CD4-positive, CD25-positive, alpha-beta regulatory T cell (primary cell): ENCODE results near the gene FAM227B. TPM values are rescaled to one million over a fixed set of nuclear protein-coding genes. Genes with fewer than 3 reads are reported as not detected.
"Not testable (repeated sequence)": the region's sequence is repeated elsewhere in the genome, so short reads cannot be mapped to it uniquely, and the experiment has no call there.

ENCODE experiments used
- ATAC-seq, 2 donors: fragments of 150-1000 bp; cut with Tn5 transposase; one replicate each; pipeline ENCODE4 v1.10.0; 2021; ENCODE audit warnings: low read depth in 2 of 2, moderate number of reproducible peaks in 2 of 2, moderate library complexity in 1 of 2
- DNase-seq, 3 donors: peaks; one replicate each; pipeline versions ENCODE4 v3.0.0 to v3.0.0-alpha.2; 2012 to 2022; ENCODE audit warnings: mixed read lengths in 1 of 3
- H3K27ac ChIP-seq: one replicate; pipeline ENCODE4 v1.7.0; 2013; ENCODE audit warnings: mild to moderate bottlenecking, low read length; ENCODE audit not compliant: insufficient read depth, poor library complexity, severe bottlenecking
- H3K27me3 ChIP-seq: one replicate; pipeline ENCODE4 v1.7.0; 2013; ENCODE audit warnings: low read length; ENCODE audit not compliant: control insufficient read depth, insufficient read depth
- H3K36me3 ChIP-seq: one replicate; pipeline ENCODE4 v1.7.0; 2013; ENCODE audit warnings: mild to moderate bottlenecking, low read length, moderate library complexity; ENCODE audit not compliant: control insufficient read depth, insufficient read depth
- H3K4me1 ChIP-seq: 2 replicates; pipeline ENCODE4 v1.7.0; 2013; ENCODE audit warnings: mild to moderate bottlenecking, low read length; ENCODE audit not compliant: insufficient read depth, control insufficient read depth, poor library complexity, severe bottlenecking
- H3K4me3 ChIP-seq: one replicate; pipeline ENCODE4 v1.7.0; 2013; ENCODE audit warnings: low read depth, mild to moderate bottlenecking, low read length, moderate library complexity
- H3K9me3 ChIP-seq, 2 experiments: 1 replicate in 1 of 2; 2 replicates in 1 of 2; pipeline ENCODE4 v1.7.0; 2013; ENCODE audit warnings: low read length in 2 of 2, mild to moderate bottlenecking in 1 of 2, moderate library complexity in 1 of 2; ENCODE audit not compliant: control insufficient read depth in 2 of 2
- H3K27ac Mint-ChIP-seq, 3 donors: one replicate each; pipeline ENCODE4 v1.8.0; 2020 to 2022; ENCODE audit warnings: mild to moderate bottlenecking in 3 of 3, mixed read lengths in 3 of 3, moderate library complexity in 2 of 3
- H3K27me3 Mint-ChIP-seq: one replicate; pipeline ENCODE4 v1.8.0; 2022; ENCODE audit warnings: mild to moderate bottlenecking, mixed read lengths
- H3K36me3 Mint-ChIP-seq: one replicate; pipeline ENCODE4 v1.8.0; 2020; ENCODE audit warnings: mixed read lengths
- H3K4me1 Mint-ChIP-seq, 4 donors: one replicate each; pipeline ENCODE4 v1.8.0; 2020 to 2022; ENCODE audit warnings: mixed read lengths in 4 of 4, mild to moderate bottlenecking in 1 of 4
- H3K4me3 Mint-ChIP-seq, 4 donors: one replicate each; pipeline ENCODE4 v1.8.0; 2020 to 2022; ENCODE audit warnings: mild to moderate bottlenecking in 4 of 4, mixed read lengths in 4 of 4, moderate library complexity in 3 of 4
- H3K9me3 Mint-ChIP-seq, 7 donors: one replicate each; pipeline ENCODE4 v1.8.0; 2020 to 2022; ENCODE audit warnings: mixed read lengths in 7 of 7, mild to moderate bottlenecking in 3 of 7, moderate library complexity in 2 of 7
- polyA plus RNA-seq, 4 donors: library from polyadenylated mRNA; unstranded; fragments of 300-500 nt; fragmentation: Illumina TruSeq; gene quantifications; one replicate each; pipeline ENCODE4 v1.2.3, GENCODE V29; 2021
- total RNA-seq: library from RNA; stranded (reverse); gene quantifications from one replicate; pipeline ENCODE4 v1.2.3, GENCODE V29; 2022

Gene FAM227B
- total and polyA plus RNA-seq, 5 donors from 2014 or later, result 4.5 to 18.3 (median 15.1) TPM

- Histone ChIP-seq H3K27me3 (no peaks in the 10 kb centered on the region), H3K27ac (no peak overlapping the region), H3K36me3 (peaks cover 2% of the 10 kb centered on the region), H3K4me1 (no peaks in the 10 kb centered on the region), H3K9me3 (peaks cover 15 to 17% of the 10 kb centered on the region in 2 experiments), H3K4me3 (no peak overlapping the region)
- Mint-ChIP-seq H3K9me3 (peaks cover 0 to 9% (median 5%) of the 10 kb centered on the region in 7 donors), H3K4me3 (no peak overlapping the region), H3K4me1 (peaks cover 0 to 2% (median 0%) of the 10 kb centered on the region in 4 donors), H3K27me3 (no peaks in the 10 kb centered on the region), H3K36me3 (peaks cover 41% of the 10 kb centered on the region), H3K27ac (no peak overlapping the region)
- no peak for DNase-seq
- no peak for ATAC-seq
Measured at GRCh38 chr15:49610157-49610918, 10.3 kb downstream of the FAM227B start.

- Mint-ChIP-seq H3K27ac (no peak overlapping the region), H3K4me1 (no peaks in the 10 kb centered on the region), H3K36me3 (peaks cover 24% of the 10 kb centered on the region), H3K27me3 (no peaks in the 10 kb centered on the region), H3K9me3 (peaks cover 0 to 24% (median 7%) of the 10 kb centered on the region in 7 donors), H3K4me3 (no peak overlapping the region)
- Histone ChIP-seq H3K9me3 (peaks cover 12 to 15% of the 10 kb centered on the region in 2 experiments), H3K4me1 (no peaks in the 10 kb centered on the region), H3K27ac (no peak overlapping the region), H3K36me3 (peaks cover 2% of the 10 kb centered on the region), H3K4me3 (no peak overlapping the region), H3K27me3 (no peaks in the 10 kb centered on the region)
- DNase-seq (no peak), ATAC-seq (no peak)
Measured at GRCh38 chr15:49606594-49606993, 14.0 kb downstream of the FAM227B start.

DNA sequence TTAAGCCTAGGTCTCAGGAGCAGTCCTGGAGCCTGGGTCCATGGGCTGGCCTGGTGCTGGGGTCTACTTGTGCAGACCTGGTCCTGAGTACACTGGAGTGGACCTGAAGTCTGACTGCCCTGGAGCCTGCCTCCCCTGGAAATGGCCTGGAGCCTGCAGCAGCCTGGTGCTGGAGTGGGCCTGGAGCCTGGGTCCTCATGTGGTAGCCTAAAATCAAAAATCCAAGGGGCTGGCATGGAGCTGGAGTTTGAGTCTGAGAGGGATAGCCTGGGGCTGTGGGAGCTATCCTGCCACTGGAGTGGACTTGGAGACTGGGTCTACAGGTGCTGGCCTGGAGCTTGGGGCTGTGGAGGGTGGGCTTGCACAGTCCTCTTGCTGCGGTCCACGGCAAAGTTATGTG lies 15.0 kb downstream of the FAM227B start:
- Mint-ChIP-seq H3K36me3 (peaks cover 25% of the 10 kb centered on the region), H3K9me3 (peaks cover 0 to 29% (median 9%) of the 10 kb centered on the region in 7 donors), H3K27ac (no peak overlapping the region), H3K27me3 (no peaks in the 10 kb centered on the region), H3K4me3 (no peak overlapping the region), H3K4me1 (no peaks in the 10 kb centered on the region)
- Histone ChIP-seq H3K4me3 (no peak overlapping the region), H3K4me1 (no peaks in the 10 kb centered on the region), H3K27ac (no peak overlapping the region), H3K9me3 (peaks cover 12 to 16% of the 10 kb centered on the region in 2 experiments), H3K36me3 (peaks cover 2% of the 10 kb centered on the region), H3K27me3 (no peaks in the 10 kb centered on the region)
- ATAC-seq (no peak), DNase-seq (no peak)

DNA sequence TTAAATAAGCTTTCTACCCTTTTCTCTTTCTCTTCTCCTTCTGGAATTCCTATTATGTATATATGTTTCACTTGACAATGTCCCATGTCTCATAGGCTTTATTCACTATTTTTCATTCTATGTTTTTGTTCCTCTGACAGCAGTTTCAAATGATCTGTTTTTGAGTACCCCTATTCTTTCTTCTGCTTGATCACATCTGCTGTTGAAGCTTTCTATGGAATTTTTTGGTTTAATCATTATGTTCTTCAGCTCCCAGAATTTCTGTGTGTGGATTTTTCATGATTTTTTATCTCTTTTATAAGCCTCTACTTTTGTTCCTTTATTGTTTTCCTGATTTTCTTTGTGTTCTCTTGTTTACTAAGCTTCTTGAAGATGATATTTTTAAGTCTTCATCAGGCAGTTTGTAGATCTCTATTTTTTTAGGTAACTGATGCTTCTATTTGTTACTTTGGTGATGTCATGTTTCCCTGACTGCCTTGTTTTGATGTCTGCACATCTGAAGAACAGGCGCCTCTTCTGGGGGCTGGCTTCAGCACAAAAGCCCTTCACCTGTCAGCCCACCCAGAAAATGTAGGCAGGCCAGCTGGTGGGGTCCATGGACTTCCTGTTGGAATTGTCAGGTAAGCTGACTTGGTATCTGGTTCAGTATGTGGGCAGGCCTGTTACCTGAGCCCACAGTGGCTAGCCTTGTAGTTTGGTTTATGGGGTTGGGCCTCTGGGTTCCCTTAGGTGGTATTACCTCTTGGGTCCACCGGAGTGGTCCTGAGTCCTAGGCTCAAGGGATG lies 15.8 kb downstream of the FAM227B start:
- no peaks in the 10 kb centered on the region for H3K27me3 ChIP-seq
- H3K4me3 ChIP-seq, result no peak overlapping the region
- Mint-ChIP-seq H3K27ac (no peak overlapping the region), H3K36me3 (peaks cover 24% of the 10 kb centered on the region), H3K9me3 (peaks cover 0 to 29% (median 9%) of the 10 kb centered on the region in 7 donors), H3K4me1 (no peaks in the 10 kb centered on the region), H3K27me3 (no peaks in the 10 kb centered on the region), H3K4me3 (no peak overlapping the region)
- peaks cover 12 to 16% of the 10 kb centered on the region in 2 experiments for H3K9me3 ChIP-seq
- no peaks in the 10 kb centered on the region for H3K4me1 ChIP-seq
- DNase-seq, result no peak
- H3K27ac ChIP-seq, result no peak overlapping the region
- peaks cover 2% of the 10 kb centered on the region for H3K36me3 ChIP-seq
- no peak for ATAC-seq

DNA sequence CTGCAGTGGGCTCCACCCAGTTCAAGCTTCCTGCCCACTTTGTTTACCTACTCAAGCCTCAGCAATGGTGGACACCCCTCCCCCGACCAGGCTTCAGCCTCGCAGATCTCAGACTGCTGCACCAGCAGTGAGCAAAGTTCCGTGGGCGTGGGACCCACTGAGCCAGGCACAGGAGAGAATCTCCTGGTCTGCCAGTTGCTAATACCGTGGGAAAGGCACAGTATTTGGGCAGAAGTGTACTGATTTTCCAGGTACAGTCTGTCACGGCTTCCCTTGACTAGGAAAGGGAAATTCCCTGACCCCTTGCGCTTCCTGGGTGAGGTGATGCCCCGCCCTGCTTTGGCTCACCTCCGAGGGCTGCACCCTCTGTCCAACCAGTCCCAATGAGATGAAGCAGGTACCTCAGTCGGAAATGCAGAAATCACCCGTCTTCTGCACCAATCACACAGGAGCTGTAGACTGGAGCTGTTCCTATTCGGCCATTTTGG lies 27.7 kb downstream of the FAM227B start:
- H3K27me3 Mint-ChIP-seq, H3K4me1 ChIP-seq, ATAC-seq, H3K27ac Mint-ChIP-seq, H3K27ac ChIP-seq, H3K27me3 ChIP-seq, H3K4me1 Mint-ChIP-seq, H3K36me3 ChIP-seq, H3K4me3 Mint-ChIP-seq, H3K4me3 ChIP-seq: not testable (repeated sequence)
- peaks cover 2 to 13% of the 10 kb centered on the region in 2 experiments for H3K9me3 ChIP-seq
- Mint-ChIP-seq H3K36me3 (peaks cover 25% of the 10 kb centered on the region), H3K9me3 (peaks cover 0 to 32% (median 8%) of the 10 kb centered on the region in 7 donors)
- DNase-seq, result peak in 1 of 3 donors; percentile 25

GRCh38 chr15:49589030-49589429 lies 31.6 kb downstream of the FAM227B start:
- H3K36me3 ChIP-seq, result no peaks in the 10 kb centered on the region
- no peaks in the 10 kb centered on the region for H3K9me3 ChIP-seq
- H3K27me3 ChIP-seq, result no peaks in the 10 kb centered on the region
- no peak overlapping the region for H3K4me3 ChIP-seq
- Mint-ChIP-seq H3K36me3 (peaks cover 21% of the 10 kb centered on the region), H3K9me3 (peaks cover 5 to 13% (median 7%) of the 10 kb centered on the region in 7 donors), H3K27me3 (no peaks in the 10 kb centered on the region), H3K27ac (no peak overlapping the region), H3K4me1 (peaks cover 0 to 7% (median 3%) of the 10 kb centered on the region in 4 donors), H3K4me3 (no peak overlapping the region)
- ATAC-seq (no peak), DNase-seq (peak in 1 of 3 donors; percentile 2)
- H3K4me1 ChIP-seq, result no peaks in the 10 kb centered on the region
- no peak overlapping the region for H3K27ac ChIP-seq

GRCh38 chr15:49573421-49573820 lies 47.2 kb downstream of the FAM227B start:
- Histone ChIP-seq H3K36me3 (peaks cover 4% of the 10 kb centered on the region), H3K4me3 (no peak overlapping the region), H3K9me3 (peaks cover 5 to 7% of the 10 kb centered on the region in 2 experiments), H3K27me3 (no peaks in the 10 kb centered on the region), H3K4me1 (no peaks in the 10 kb centered on the region), H3K27ac (no peak overlapping the region)
- Mint-ChIP-seq H3K4me1 (no peaks in the 10 kb centered on the region), H3K9me3 (peaks cover 0 to 40% (median 12%) of the 10 kb centered on the region in 7 donors), H3K27ac (no peak overlapping the region), H3K27me3 (no peaks in the 10 kb centered on the region), H3K36me3 (peaks cover 25% of the 10 kb centered on the region), H3K4me3 (no peak overlapping the region)
- no peak for DNase-seq
- no peak for ATAC-seq
